Spinal cord (tissue), 10 donors: Measurements from ENCODE around the gene DHRS13. TPM values are rescaled to one million over a fixed set of nuclear protein-coding genes. Genes with fewer than 3 reads are reported as not detected.
"Not testable (repeated sequence)": the region's sequence is repeated elsewhere in the genome, so short reads cannot be mapped to it uniquely, and the experiment has no call there.

Experiments used
- DNase-seq, 6 donors: peaks; one replicate each; pipeline versions ENCODE4 v3.0.0 to v3.0.0-alpha.2; 2013 to 2015; ENCODE audit warnings: low spot score in 6 of 6, low read depth in 4 of 6
- H3K27ac ChIP-seq: one replicate; pipeline ENCODE4 v1.5.1; 2013; ENCODE audit warnings: low read depth, low read length, control low read depth
- H3K27me3 ChIP-seq: one replicate; pipeline ENCODE4 v1.6.1; 2013; ENCODE audit warnings: low read length; ENCODE audit not compliant: control insufficient read depth, insufficient read depth
- H3K36me3 ChIP-seq: one replicate; pipeline ENCODE4 v1.6.1; 2013; ENCODE audit warnings: low read length; ENCODE audit not compliant: control insufficient read depth, insufficient read depth
- H3K4me1 ChIP-seq: one replicate; pipeline ENCODE4 v1.6.1; 2013; ENCODE audit warnings: low read length; ENCODE audit not compliant: control insufficient read depth, insufficient read depth
- H3K4me3 ChIP-seq: one replicate; pipeline ENCODE4 v1.5.1; 2013; ENCODE audit warnings: low read depth, low read length, control low read depth
- H3K9me3 ChIP-seq: one replicate; pipeline ENCODE4 v1.6.1; 2013; ENCODE audit warnings: low read length; ENCODE audit not compliant: control insufficient read depth, insufficient read depth
- WGBS: methylation state at CpG from one replicate; pipeline ENCODE4 v1.1.5; 2013; ENCODE audit warnings: missing lambda C conversion rate; ENCODE audit not compliant: insufficient coverage; 5-methylcytosine and 5-hydroxymethylcytosine counted together
- polyA plus RNA-seq, 2 donors: library from polyadenylated mRNA; unstranded; fragments of 120-200 nt; gene quantifications; one replicate each; pipeline ENCODE4 v1.2.1, GENCODE V29; 2013; ENCODE audit not compliant: insufficient read length in 2 of 2
- total RNA-seq, 2 donors: library from RNA; depleted of rRNA in 1 of 2; stranded (reverse); fragments of 120-200 nt in 1 of 2; fragments of >200 nt in 1 of 2; gene quantifications; one replicate each; pipeline versions ENCODE4 v1.2.3 to v1.2.4, GENCODE V29; 2013 to 2014
- donor health status: healthy.

Gene DHRS13
- total and polyA plus RNA-seq, 4 donors = 19.8 to 34.0 (median 26.8) TPM

DNA sequence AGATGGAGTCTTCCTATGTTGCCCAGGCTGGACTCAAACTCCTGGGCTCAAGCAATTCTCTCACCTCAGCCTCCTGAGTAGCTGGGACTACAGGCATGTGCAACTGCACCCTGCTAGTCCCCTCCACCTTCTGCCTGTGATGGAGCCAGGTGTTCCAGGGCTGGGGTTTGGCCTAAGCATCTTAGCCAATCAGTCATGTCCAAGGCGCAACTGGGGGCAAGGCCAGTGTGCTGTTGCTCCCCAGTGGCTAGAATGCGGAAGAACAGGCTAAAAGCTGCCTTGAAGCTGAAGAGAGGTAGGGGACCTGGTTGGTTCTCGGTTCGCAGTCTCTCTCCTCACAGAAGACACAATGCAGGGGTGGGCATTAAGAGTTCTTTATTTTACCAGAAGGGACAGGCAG is 23.9 kb downstream of the DHRS13 start:
- 54% methylated on average over 2 of the region's 4 CpGs for WGBS
- H3K4me3 ChIP-seq = no peak overlapping the region
- H3K27me3 ChIP-seq = no peaks in the 10 kb centered on the region
- no peaks in the 10 kb centered on the region for H3K4me1 ChIP-seq
- H3K36me3 ChIP-seq = peaks cover 53% of the 10 kb centered on the region
- no peaks in the 10 kb centered on the region for H3K9me3 ChIP-seq
- DNase-seq = peak in 2 of 6 donors; percentile 14 to 28
- H3K27ac ChIP-seq = no peak overlapping the region

- Histone ChIP-seq H3K4me3 (no peak overlapping the region), H3K4me1 (no peaks in the 10 kb centered on the region), H3K36me3 (peaks cover 46% of the 10 kb centered on the region), H3K27ac (no peak overlapping the region), H3K27me3 (no peaks in the 10 kb centered on the region), H3K9me3 (no peaks in the 10 kb centered on the region)
- no peak for DNase-seq
- WGBS = no CpG with 5 or more reads among the region's 2 CpGs
These were observed 24.5 kb downstream of the DHRS13 start for GRCh38 chr17:28878158-28878910.

DNA sequence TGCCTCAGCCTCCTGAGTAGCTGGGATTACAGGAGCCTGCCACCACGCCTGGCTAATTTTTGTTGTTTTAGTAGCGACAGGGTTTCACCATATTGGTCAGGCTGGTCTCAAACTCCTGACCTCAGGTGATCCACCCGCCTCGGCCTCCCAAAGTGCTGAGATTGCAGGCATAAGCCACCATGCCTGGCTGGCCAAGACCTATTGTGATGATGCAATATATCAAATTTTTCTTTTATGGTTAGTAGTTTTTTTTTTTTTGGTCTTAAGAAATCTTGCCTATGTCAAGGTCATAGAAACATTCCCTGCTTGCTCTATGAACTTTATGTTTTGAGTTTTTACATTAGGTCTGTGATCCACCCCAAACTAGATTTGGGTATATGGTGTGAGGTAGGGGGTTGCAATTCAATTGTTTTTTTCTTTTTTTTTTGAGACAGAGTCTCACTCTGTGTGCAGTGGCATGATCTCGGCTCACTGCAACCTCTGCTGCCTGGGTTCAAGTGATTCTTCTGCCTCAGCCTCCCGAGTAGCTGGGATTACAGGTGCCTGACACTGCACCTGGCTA is 25.6 kb downstream of the DHRS13 start:
- 95% methylated on average over 6 of the region's 6 CpGs for WGBS
- H3K27ac ChIP-seq, H3K27me3 ChIP-seq, DNase-seq, H3K9me3 ChIP-seq, H3K4me3 ChIP-seq, H3K4me1 ChIP-seq: not testable (repeated sequence)
- peaks cover 35% of the 10 kb centered on the region for H3K36me3 ChIP-seq

GRCh38 chr17:28875848-28876550 is 26.9 kb downstream of the DHRS13 start:
- Histone ChIP-seq H3K4me1 (no peaks in the 10 kb centered on the region), H3K27me3 (no peaks in the 10 kb centered on the region), H3K27ac (no peak overlapping the region), H3K9me3 (no peaks in the 10 kb centered on the region), H3K4me3 (no peak overlapping the region), H3K36me3 (peaks cover 23% of the 10 kb centered on the region)
- WGBS = no CpG with 5 or more reads among the region's 1 CpG
- no peak for DNase-seq

DNA sequence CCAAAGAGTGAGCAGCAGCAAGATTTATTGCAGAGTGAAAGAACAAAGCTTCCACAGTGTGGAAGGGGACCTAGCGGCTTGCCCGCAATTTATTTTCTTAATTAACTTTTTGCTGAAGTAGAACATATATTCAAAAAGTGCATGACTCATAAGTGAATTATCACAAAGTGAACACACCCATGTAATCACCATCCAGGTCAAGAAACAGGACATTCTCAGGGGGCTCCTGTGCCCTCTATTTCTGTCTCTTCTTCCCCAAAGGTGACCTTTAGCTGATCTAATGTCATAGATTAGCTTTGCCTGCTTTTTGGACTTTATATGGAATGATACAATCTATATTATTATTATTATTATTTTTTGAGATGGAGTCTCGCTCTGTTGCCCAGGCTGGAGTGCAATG is 28.1 kb downstream of the DHRS13 start:
- no peak for DNase-seq
- no peak overlapping the region for H3K4me3 ChIP-seq
- WGBS = no CpG with 5 or more reads among the region's 3 CpGs
- peaks cover 10% of the 10 kb centered on the region for H3K36me3 ChIP-seq
- no peaks in the 10 kb centered on the region for H3K4me1 ChIP-seq
- H3K9me3 ChIP-seq = no peaks in the 10 kb centered on the region
- H3K27me3 ChIP-seq = no peaks in the 10 kb centered on the region
- H3K27ac ChIP-seq = no peak overlapping the region

- H3K27ac ChIP-seq = no peak overlapping the region
- H3K4me1 ChIP-seq = no peaks in the 10 kb centered on the region
- 75% methylated on average over 2 of the region's 7 CpGs for WGBS
- no peaks in the 10 kb centered on the region for H3K27me3 ChIP-seq
- no peak for DNase-seq
- no peaks in the 10 kb centered on the region for H3K9me3 ChIP-seq
- H3K36me3 ChIP-seq = peaks cover 1% of the 10 kb centered on the region
- H3K4me3 ChIP-seq = no peak overlapping the region
These were observed 29.0 kb downstream of the DHRS13 start for GRCh38 chr17:28873839-28874238.

GRCh38 chr17:28871056-28871579 is 31.8 kb downstream of the DHRS13 start:
- no peak overlapping the region for H3K4me3 ChIP-seq
- no peaks in the 10 kb centered on the region for H3K36me3 ChIP-seq
- WGBS = 81% methylated on average over 6 of the region's 6 CpGs
- no peaks in the 10 kb centered on the region for H3K4me1 ChIP-seq
- H3K27me3 ChIP-seq = no peaks in the 10 kb centered on the region
- H3K9me3 ChIP-seq = no peaks in the 10 kb centered on the region
- no peak for DNase-seq
- H3K27ac ChIP-seq = no peak overlapping the region

- Histone ChIP-seq H3K27ac (no peak overlapping the region), H3K27me3 (no peaks in the 10 kb centered on the region), H3K9me3 (no peaks in the 10 kb centered on the region), H3K4me3 (no peak overlapping the region), H3K4me1 (no peaks in the 10 kb centered on the region), H3K36me3 (peaks cover 3% of the 10 kb centered on the region)
- DNase-seq = no peak
- WGBS = 70% methylated on average over 2 of the region's 7 CpGs
These were observed 35.6 kb downstream of the DHRS13 start for GRCh38 chr17:28867276-28867675.

- no peaks in the 10 kb centered on the region for H3K27me3 ChIP-seq
- no peaks in the 10 kb centered on the region for H3K9me3 ChIP-seq
- H3K4me1 ChIP-seq = no peaks in the 10 kb centered on the region
- WGBS = 90% methylated on average over 10 of the region's 13 CpGs
- H3K36me3 ChIP-seq = peaks cover 11% of the 10 kb centered on the region
- H3K27ac ChIP-seq = no peak overlapping the region
- DNase-seq = no peak
- no peak overlapping the region for H3K4me3 ChIP-seq
These were observed 36.7 kb downstream of the DHRS13 start for GRCh38 chr17:28865946-28866752.
